ENCODE data around the gene DHRS3.

Gene DHRS3

DNA sequence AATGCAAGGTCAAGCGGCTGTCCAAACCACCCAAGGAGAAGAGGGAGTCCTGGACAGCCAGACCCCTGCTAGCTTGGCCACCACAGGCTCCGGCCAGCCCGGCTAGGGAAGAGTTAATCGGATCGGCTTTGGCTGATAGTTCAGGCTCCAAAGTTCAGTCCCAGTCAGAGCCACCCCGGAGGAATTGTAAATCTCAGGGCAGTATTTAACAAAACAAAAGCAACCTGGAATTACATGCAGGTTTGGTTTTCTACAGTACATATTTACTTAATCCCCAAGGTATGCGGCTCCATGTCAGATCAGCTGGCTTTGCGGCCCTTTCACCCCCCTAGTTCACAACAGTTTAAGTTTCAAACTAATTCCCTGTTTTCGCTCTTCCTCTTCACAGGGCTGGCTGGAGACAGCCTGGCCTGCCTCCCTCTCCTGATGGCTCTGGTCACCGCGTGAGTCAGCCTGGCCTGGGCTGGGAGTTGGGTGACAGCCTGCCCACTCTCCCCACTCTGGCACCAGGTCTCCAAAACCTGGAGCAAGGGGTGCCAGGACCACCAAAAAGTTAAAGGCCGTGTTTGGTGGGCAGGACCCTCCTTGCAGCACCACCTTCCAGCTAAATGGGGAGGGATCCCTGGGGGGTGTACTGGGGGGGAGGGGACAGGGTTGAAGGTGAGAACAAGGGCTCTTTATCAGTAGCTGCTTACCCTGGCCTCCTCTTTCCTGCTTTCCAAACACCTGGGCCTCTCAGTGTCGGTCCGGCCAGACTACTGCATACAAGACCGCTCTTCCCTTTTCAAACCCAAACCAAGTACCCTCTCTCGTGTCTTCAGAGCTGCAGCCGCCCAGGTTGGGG is 1.9 kb downstream of the DHRS3 start:
- DNase-seq, result no peak

- no peak for DNase-seq
These were observed 2.7 kb downstream of the DHRS3 start for GRCh38 chr1:12615159-12615864.

DNA sequence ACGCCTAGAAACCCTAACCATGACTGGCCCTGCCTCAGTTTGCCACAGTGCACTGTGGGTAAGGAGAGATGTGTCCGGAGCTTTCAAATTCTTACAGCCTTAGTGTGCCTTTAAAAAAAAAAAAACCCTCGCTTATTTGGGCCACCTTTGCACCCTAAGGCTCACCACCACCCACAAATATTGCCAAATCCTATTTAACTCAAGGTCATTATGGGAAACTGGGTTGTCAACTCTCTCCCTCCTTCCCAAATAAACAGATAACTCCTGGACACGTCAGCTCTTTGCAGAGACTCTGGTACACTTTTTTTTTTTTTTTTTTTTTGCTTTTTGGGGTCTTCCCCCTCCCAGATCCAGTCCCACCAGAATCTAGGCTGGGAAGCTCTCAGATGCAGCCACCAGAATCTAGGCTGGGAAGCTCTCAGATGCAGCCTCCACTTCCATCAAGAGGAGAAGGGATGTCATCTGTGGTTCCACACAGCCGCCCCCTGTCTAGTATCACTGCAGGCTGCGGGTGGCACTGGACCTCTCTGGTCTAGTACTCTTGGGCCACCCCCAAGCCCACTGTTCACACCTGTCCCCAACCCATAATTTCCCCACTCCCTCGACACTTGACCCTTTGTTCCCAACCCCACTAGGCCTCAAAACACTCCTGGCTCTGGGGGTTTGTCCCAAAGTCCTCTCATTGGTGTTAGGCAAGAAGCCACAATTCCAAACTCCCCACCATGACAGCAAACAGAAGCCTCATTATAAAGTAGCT is 3.4 kb downstream of the DHRS3 start:
- DNase-seq, result no peak

GRCh38 chr1:12613180-12613579 is 4.8 kb downstream of the DHRS3 start:
- DNase-seq, result no peak

DNA sequence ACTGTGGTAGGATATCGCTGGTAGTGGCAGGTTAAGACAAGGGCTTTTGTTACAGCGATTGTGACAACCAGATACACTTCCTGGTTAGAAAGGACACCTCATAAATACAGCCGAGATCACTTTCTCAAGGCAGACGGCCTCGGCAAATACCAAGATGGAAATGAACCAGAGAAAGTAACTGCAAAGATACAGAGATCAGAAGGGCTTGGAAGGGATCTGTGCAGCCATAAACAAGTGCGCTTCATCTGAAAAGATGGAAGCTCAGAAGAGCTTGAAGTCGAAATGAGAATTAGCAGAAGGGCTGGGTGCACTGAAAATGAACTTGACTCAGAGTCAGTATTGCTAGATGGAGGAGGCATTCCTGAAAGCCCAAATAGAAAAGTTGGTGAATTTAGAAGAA is 7.1 kb downstream of the DHRS3 start:
- DNase-seq, result no peak

DNA sequence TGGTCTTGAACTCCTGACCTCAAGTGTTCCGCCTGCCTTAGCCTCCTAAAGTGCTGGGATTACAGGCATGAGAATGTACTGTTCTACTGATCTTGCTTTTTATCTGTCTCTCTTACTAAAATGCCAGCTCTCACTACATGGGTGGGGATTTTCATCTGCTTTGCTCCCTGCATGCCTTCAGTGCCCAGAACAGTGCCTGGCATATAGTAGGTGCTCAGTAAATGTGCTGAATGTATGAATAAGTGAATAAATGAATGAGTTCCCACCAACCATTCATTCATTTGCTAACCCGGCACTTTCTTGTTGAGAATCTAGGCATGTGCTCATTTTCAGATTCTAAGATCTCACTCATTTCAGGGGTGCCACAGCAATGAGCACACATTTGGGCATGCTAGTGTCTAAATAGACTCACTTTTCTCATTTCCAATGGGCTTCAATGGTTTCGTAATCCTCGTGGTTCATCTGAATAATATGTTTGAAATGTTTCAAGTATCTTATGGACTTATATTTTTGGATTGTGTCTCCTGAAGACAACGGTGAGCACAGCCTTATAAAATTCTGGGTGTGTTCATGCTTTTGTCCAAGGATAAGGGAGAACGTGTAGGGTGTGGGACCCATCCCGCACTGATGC is 7.6 kb downstream of the DHRS3 start:
- DNase-seq, result no peak

DNA sequence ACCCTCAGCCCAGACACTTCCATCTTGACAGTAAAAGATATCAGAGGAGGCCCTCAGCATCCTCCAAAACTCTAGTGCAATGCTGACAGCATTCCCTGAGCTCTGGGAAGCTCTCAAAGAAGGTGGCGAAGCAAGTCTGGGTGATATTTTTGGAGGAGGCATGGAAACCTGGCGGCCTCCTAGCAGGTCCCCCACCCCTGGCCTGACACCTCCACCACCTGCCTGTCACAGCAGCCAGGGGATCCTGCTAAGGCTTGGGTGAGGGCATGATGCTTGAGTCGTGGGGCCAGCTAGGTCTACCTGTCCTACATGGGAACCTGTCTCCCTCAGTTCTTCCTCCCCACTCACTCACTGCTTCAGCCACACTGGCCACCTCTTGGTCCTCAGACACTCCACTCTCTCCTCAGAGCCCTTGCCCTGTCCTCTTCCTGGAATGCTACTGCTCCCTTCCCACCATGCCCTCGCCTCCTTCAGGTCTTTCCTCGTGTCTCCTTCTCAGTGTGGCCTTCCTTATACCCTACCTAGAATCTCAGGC is 8.5 kb downstream of the DHRS3 start:
- DNase-seq, result no peak

- DNase-seq, result no peak
These were observed 9.6 kb downstream of the DHRS3 start for GRCh38 chr1:12608311-12608957.

- no peak for DNase-seq
These were observed 10.7 kb downstream of the DHRS3 start for GRCh38 chr1:12607263-12607662.

DNA sequence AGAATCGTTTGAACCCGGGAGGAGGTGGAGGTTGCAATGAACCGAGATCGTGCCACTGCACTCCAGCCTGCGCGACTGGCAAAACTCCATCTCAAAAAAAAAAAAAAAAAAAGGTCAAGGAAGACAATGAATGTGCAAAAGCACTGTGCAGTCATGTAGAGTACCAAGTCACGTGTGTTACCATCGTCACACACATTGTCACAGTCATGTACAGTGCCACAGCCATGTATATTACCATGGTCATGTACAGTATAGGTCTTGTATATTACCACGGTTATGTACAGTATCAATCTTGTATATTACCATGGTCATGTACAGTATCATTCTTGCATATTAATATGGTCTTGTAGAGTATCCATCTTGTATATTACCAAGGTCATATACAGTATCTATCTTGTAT is 13.0 kb downstream of the DHRS3 start:
- no peak for DNase-seq

GRCh38 chr1:12604114-12604874 is 13.7 kb downstream of the DHRS3 start:
- DNase-seq, result peak; percentile 45

GRCh38 chr1:12603224-12603623 is 14.8 kb downstream of the DHRS3 start:
- no peak for DNase-seq

DNA sequence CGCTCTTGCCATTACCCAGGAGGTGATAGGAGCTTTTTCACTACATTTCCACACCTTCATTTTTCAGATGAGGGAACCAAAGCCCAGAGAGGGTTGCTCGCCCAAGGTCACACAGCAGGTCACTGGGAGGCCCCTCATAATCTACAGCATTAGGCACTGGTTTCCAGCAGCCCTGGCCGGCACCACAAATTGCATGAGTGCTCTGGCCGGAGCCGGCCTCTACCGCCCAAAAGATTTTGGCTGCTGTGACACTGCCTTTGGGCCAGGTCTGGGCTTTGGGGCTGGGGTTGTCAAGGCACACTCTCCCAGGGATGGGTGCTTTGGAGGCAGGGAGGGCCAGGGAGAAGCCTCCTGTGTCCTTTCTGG is 15.4 kb downstream of the DHRS3 start:
- no peak for DNase-seq

DNA sequence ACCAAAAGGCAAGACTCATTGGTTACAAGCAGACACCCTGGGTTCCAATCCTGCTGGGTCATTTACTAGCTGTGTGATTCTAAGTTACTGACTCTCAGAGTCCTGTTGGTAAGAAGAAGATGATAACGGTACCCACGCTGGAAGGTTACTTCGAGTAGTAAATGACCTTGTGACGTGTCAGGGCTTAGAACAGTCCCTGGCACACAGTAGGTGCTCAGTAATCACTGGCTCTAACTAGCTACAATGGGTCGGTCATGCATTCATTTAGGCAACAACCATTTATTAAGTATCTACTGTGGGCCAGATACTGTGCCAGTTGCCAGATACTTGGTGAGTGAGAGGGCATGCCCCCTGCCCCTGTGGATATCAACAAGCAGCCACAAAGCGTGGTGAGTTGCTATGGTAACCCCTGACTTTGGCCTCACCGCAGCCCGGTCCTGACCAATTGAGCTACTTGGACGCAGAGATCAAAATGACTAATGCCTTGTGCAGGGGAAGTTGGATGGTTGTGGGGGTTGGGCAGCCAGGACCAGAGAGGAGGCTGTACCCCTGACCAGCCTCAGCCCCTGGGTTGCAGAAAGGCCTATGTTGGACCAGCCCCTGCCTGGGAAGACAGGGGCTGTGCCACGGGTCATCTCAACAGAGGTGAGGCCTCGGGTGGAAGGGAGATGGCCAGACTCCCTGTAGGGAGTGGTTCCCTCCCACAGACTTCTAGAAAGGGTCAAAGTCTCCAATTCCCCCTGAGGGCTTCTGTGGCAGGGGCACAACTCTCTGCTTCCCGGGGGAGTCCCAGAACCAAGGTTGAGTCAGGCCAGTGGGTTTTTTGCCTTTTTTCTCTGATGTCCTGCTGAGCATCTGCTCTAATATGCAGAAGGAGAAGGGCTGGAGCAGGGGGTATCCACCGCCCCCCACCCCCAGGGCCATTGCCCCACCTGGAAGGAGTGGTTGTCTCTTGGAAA is 16.0 kb downstream of the DHRS3 start:
- no peak for DNase-seq

DNA sequence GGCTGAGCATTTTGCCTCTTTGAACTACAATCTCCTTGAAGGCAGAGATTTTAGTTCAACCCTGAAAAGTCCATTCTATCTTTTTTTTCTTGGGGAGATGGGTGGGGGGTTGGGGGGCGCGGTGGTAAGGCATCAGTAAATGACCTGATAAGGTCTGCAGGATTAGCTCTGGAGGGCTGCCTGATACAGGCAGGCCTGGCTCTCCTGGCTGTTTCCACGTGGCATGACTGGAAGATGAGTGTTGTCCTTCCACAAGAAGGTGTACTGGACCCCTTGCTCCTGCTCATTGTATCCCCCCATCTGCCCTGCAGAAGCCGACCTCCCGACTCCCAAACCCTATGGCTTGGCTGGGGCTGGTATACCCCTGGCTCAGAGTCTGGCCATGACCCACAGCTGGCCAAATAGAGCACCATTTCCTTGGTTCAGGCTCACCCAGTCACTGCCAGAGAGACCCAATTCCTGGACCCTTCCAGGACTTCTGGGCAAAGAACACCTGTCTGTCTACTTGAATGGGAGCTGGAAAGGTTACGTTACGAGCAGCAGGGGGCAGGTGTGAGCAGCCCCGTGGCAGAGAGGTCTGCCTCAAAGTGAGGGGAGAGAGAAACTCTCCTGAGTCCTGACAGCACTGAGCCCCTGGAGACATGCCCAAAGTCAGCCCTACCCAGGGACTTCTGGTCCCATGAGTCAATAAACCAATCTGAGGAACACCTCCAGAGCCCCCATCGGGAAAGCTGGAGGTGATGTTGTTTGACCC is 17.0 kb downstream of the DHRS3 start:
- peak; percentile 45 for DNase-seq

DNA sequence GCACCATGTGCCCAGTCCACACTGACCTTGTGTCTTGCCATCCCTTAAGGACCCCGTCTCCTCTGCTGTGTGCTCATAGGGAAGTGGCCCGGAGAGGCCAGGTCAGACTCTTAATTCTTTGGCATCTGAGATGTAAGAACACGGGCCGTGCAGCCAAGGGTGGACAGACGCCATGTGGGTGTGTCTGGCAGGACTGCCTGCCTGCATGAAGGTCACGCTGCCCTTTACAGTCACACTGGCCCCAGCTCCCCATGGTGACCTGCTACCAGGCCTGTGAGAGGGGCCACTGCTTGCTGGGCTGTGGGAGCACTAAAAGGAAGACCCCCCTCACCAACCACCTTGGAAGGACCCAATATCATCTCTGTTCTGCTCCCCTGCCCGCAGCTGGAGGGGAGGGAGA is 17.7 kb downstream of the DHRS3 start:
- no peak for DNase-seq

GRCh38 chr1:12599657-12600056 is 18.4 kb downstream of the DHRS3 start:
- no peak for DNase-seq

- no peak for DNase-seq
These were observed 19.0 kb downstream of the DHRS3 start for GRCh38 chr1:12598974-12599373.

- no peak for DNase-seq
These were observed 20.2 kb downstream of the DHRS3 start for GRCh38 chr1:12597792-12598191.
